ENCODE results near the gene ZNF493. TPM values are rescaled to one million over a fixed set of nuclear protein-coding genes. Genes with fewer than 3 reads are reported as not detected.

Gene ZNF493
- total RNA-seq, 2 donors from 2014 or later = 25.9 to 29.5 TPM

- H3K4me3 Mint-ChIP-seq = no peak overlapping the region
- H3K27me3 ChIP-seq (ENCODE audit: control insufficient read depth, insufficient read depth, low read length, poor library complexity, severe bottlenecking) = no peaks in the 10 kb centered on the region
- no peaks in the 10 kb centered on the region for H3K36me3 Mint-ChIP-seq (ENCODE audit: low read depth)
- H3K9me3 Mint-ChIP-seq = peaks cover 8% of the 10 kb centered on the region
- H3K27ac ChIP-seq (ENCODE audit: low read depth, low read length) = no peak overlapping the region
- H3K4me1 Mint-ChIP-seq = no peaks in the 10 kb centered on the region
- H3K36me3 ChIP-seq (ENCODE audit: control insufficient read depth, insufficient read depth, low read length) = no peaks in the 10 kb centered on the region
- H3K27ac Mint-ChIP-seq = no peak overlapping the region
- H3K27me3 Mint-ChIP-seq (ENCODE audit: insufficient read depth) = no peaks in the 10 kb centered on the region
- no peak overlapping the region for H3K9ac ChIP-seq (ENCODE audit: extremely low read depth, low read length, poor library complexity, severe bottlenecking)
- DNase-seq = no peak
- peaks cover 37% of the 10 kb centered on the region for H3K9me3 ChIP-seq (ENCODE audit: control insufficient read depth, low read length)
- no peak for TF ChIP-seq CTCF (conservative IDR thresholded peaks at IDR 0.05)
- H3K4me1 ChIP-seq (ENCODE audit: control insufficient read depth, insufficient read depth, low read length) = no peaks in the 10 kb centered on the region
- no peak overlapping the region for H3K4me3 ChIP-seq (ENCODE audit: low read length)
- 83 to 100% methylated on average over 1 to 2 of the region's 2 CpGs for WGBS, 2 experiments (ENCODE audit: insufficient coverage in 1 of 2, insufficient read length in 1 of 2)
These were observed 35.7 kb downstream of the ZNF493 start for GRCh38 chr19:21432590-21432989.

- H3K4me3 ChIP-seq (ENCODE audit: low read length) = no peak overlapping the region
- Mint-ChIP-seq H3K9me3 (peaks cover 5% of the 10 kb centered on the region), H3K27me3 (ENCODE audit: insufficient read depth) (no peaks in the 10 kb centered on the region), H3K4me3 (no peak overlapping the region), H3K4me1 (no peaks in the 10 kb centered on the region), H3K27ac (no peak overlapping the region), H3K36me3 (ENCODE audit: low read depth) (no peaks in the 10 kb centered on the region)
- no peak for DNase-seq
- no peak overlapping the region for H3K9ac ChIP-seq (ENCODE audit: extremely low read depth, low read length, poor library complexity, severe bottlenecking)
- H3K9me3 ChIP-seq (ENCODE audit: control insufficient read depth, low read length) = peaks cover 28% of the 10 kb centered on the region
- H3K4me1 ChIP-seq (ENCODE audit: control insufficient read depth, insufficient read depth, low read length) = no peaks in the 10 kb centered on the region
- 90% methylated on average over 6 to 8 of the region's 8 CpGs for WGBS, 2 experiments (ENCODE audit: insufficient coverage in 1 of 2, insufficient read length in 1 of 2)
- no peaks in the 10 kb centered on the region for H3K36me3 ChIP-seq (ENCODE audit: control insufficient read depth, insufficient read depth, low read length)
- no peak overlapping the region for H3K27ac ChIP-seq (ENCODE audit: low read depth, low read length)
- no peak for TF ChIP-seq CTCF (conservative IDR thresholded peaks at IDR 0.05)
- no peaks in the 10 kb centered on the region for H3K27me3 ChIP-seq (ENCODE audit: control insufficient read depth, insufficient read depth, low read length, poor library complexity, severe bottlenecking)
These were observed 37.6 kb downstream of the ZNF493 start for GRCh38 chr19:21434516-21434915.

- no peaks in the 10 kb centered on the region for H3K36me3 Mint-ChIP-seq (ENCODE audit: low read depth)
These were observed 38.1 kb downstream of the ZNF493 start for GRCh38 chr19:21434967-21435544.

More at GRCh38 chr19:21434967-21435544, 38.1 kb downstream of the ZNF493 start:
- TF ChIP-seq CTCF (conservative IDR thresholded peaks at IDR 0.05) = peak; percentile 19
- DNase-seq = no peak
- H3K9me3 ChIP-seq (ENCODE audit: control insufficient read depth, low read length) = peaks cover 23% of the 10 kb centered on the region
- H3K4me3 Mint-ChIP-seq = no peak overlapping the region
- H3K9ac ChIP-seq (ENCODE audit: extremely low read depth, low read length, poor library complexity, severe bottlenecking) = no peak overlapping the region
- no peak overlapping the region for H3K4me3 ChIP-seq (ENCODE audit: low read length)
- H3K4me1 Mint-ChIP-seq = no peaks in the 10 kb centered on the region
- peaks cover 5% of the 10 kb centered on the region for H3K9me3 Mint-ChIP-seq
- H3K27ac ChIP-seq (ENCODE audit: low read depth, low read length) = no peak overlapping the region
- H3K27me3 ChIP-seq (ENCODE audit: control insufficient read depth, insufficient read depth, low read length, poor library complexity, severe bottlenecking) = no peaks in the 10 kb centered on the region
- no peak overlapping the region for H3K27ac Mint-ChIP-seq
- no peaks in the 10 kb centered on the region for H3K36me3 ChIP-seq (ENCODE audit: control insufficient read depth, insufficient read depth, low read length)
- no peaks in the 10 kb centered on the region for H3K4me1 ChIP-seq (ENCODE audit: control insufficient read depth, insufficient read depth, low read length)
- 88 to 92% methylated on average over 5 to 8 of the region's 8 CpGs for WGBS, 2 experiments (ENCODE audit: insufficient coverage in 1 of 2, insufficient read length in 1 of 2)
- H3K27me3 Mint-ChIP-seq (ENCODE audit: insufficient read depth) = no peaks in the 10 kb centered on the region

Data from endodermal cell (in vitro differentiated cells).